Measurements from ENCODE around the gene ANKRD12. TPM values are rescaled to one million over a fixed set of nuclear protein-coding genes. Genes with fewer than 3 reads are reported as not detected.

The ANKRD12 gene
- polyA plus RNA-seq, 1 donor (not counting 4 experiments of a cell fraction or from before 2014, with no cell fraction given) = 8.0 TPM

GRCh38 chr18:9209279-9209678, 72.7 kb downstream of the ANKRD12 start:
- Histone ChIP-seq H3K9me1 (ENCODE audit: control insufficient read depth, extremely low read depth, insufficient read depth, low read length) (no peaks in the 10 kb centered on the region), H3K79me2 (ENCODE audit: control insufficient read depth, insufficient read depth, low read length) (no peaks in the 10 kb centered on the region), H3K4me3 (ENCODE audit: control insufficient read depth in 2 of 3, extremely low read depth in 1 of 3, insufficient read depth in 2 of 3, low read depth in 1 of 3, low read length in 3 of 3) (no peak overlapping the region), H3K4me1 (ENCODE audit: control insufficient read depth, extremely low read depth, insufficient read depth, low read length) (no peaks in the 10 kb centered on the region), H4K20me1 (ENCODE audit: control insufficient read depth, extremely low read depth, insufficient read depth, low read length) (no peaks in the 10 kb centered on the region), H2AFZ (ENCODE audit: control insufficient read depth, low read length) (no peak overlapping the region), H3K9ac (ENCODE audit: control insufficient read depth, extremely low read depth, insufficient read depth, low read length) (no peak overlapping the region), H3K27ac (ENCODE audit: control insufficient read depth, insufficient read depth, low read length) (no peak overlapping the region), H3K36me3 (ENCODE audit: control insufficient read depth in 2 of 2, extremely low read depth in 1 of 2, insufficient read depth in 2 of 2, low read length in 2 of 2) (peaks cover 0 to 2% of the 10 kb centered on the region in 2 experiments), H3K27me3 (ENCODE audit: control insufficient read depth, extremely low read depth, insufficient read depth, low read length) (no peaks in the 10 kb centered on the region), H3K9me3 (ENCODE audit: control insufficient read depth, low read depth, low read length) (no peaks in the 10 kb centered on the region), H3K4me2 (ENCODE audit: control insufficient read depth, extremely low read depth, insufficient read depth, low read depth, low read length) (no peak overlapping the region)
- TF ChIP-seq CTCF (optimal IDR thresholded peaks at IDR 0.05 in 1 of 3, IDR thresholded peaks at IDR 0.05 in 1 of 3, conservative IDR thresholded peaks at IDR 0.05 in 1 of 3; ENCODE audit: extremely low read depth in 1 of 3, insufficient read depth in 2 of 3, low read length in 3 of 3) (no peak), EZH2 (IDR thresholded peaks at IDR 0.05; ENCODE audit: low read length) (no peak)
- dilution Hi-C loops (cut with MboI; ENCODE audit: extremely low pct_ligation_motif_present, low sequenced_read_pairs) = no loop called here
- DNase-seq (ENCODE audit: low read depth, low spot score) (no peak), FAIRE-seq (no peak)

- H3K4me2 ChIP-seq (ENCODE audit: control insufficient read depth, extremely low read depth, insufficient read depth, low read depth, low read length) = no peak overlapping the region
- H2AFZ ChIP-seq (ENCODE audit: control insufficient read depth, low read length) = no peak overlapping the region
- H3K9me3 ChIP-seq (ENCODE audit: control insufficient read depth, low read depth, low read length) = no peaks in the 10 kb centered on the region
- H3K36me3 ChIP-seq (ENCODE audit: control insufficient read depth in 2 of 2, extremely low read depth in 1 of 2, insufficient read depth in 2 of 2, low read length in 2 of 2) = peaks cover 0 to 2% of the 10 kb centered on the region in 2 experiments
- FAIRE-seq (no peak), DNase-seq (ENCODE audit: low read depth, low spot score) (no peak)
- no peak overlapping the region for H3K4me3 ChIP-seq (ENCODE audit: control insufficient read depth in 2 of 3, extremely low read depth in 1 of 3, insufficient read depth in 2 of 3, low read depth in 1 of 3, low read length in 3 of 3)
- H3K79me2 ChIP-seq (ENCODE audit: control insufficient read depth, insufficient read depth, low read length) = no peaks in the 10 kb centered on the region
- TF ChIP-seq EZH2 (IDR thresholded peaks at IDR 0.05; ENCODE audit: low read length) (no peak), CTCF (optimal IDR thresholded peaks at IDR 0.05 in 1 of 3, IDR thresholded peaks at IDR 0.05 in 1 of 3, conservative IDR thresholded peaks at IDR 0.05 in 1 of 3; ENCODE audit: extremely low read depth in 1 of 3, insufficient read depth in 2 of 3, low read length in 3 of 3) (no peak)
- H3K9me1 ChIP-seq (ENCODE audit: control insufficient read depth, extremely low read depth, insufficient read depth, low read length) = no peaks in the 10 kb centered on the region
- dilution Hi-C loops (cut with MboI; ENCODE audit: extremely low pct_ligation_motif_present, low sequenced_read_pairs) = no loop called here
- H3K27me3 ChIP-seq (ENCODE audit: control insufficient read depth, extremely low read depth, insufficient read depth, low read length) = no peaks in the 10 kb centered on the region
- H3K9ac ChIP-seq (ENCODE audit: control insufficient read depth, extremely low read depth, insufficient read depth, low read length) = no peak overlapping the region
- H3K27ac ChIP-seq (ENCODE audit: control insufficient read depth, insufficient read depth, low read length) = no peak overlapping the region
- no peaks in the 10 kb centered on the region for H4K20me1 ChIP-seq (ENCODE audit: control insufficient read depth, extremely low read depth, insufficient read depth, low read length)
- no peaks in the 10 kb centered on the region for H3K4me1 ChIP-seq (ENCODE audit: control insufficient read depth, extremely low read depth, insufficient read depth, low read length)
Observed at GRCh38 chr18:9210966-9211365, 74.4 kb downstream of the ANKRD12 start.
